SK-N-SH treated with all-trans-retinoic acid at 6 μM for 48 hours (cell line): ENCODE measurements around the gene ROCK1.

ENCODE experiments used
- ATAC-seq: fragments of 200-7000 bp; cut with Tn5 transposase; 3 replicates; pipeline ENCODE4 v1.9.1; 2020; ENCODE audit warnings: mild to moderate bottlenecking, moderate library complexity
- ARNTL ChIP-seq: fragments of 450-650 bp; formaldehyde crosslinking; IDR thresholded peaks from 2 replicates; pipeline ENCODE4 v1.5.0; 2020; ENCODE audit warnings: low read depth, mild to moderate bottlenecking, moderate library complexity, borderline replicate concordance
- BACH2 ChIP-seq: fragments of 250-450 bp; sonication (Bioruptor Pico); IDR thresholded peaks from 2 replicates; pipeline ENCODE4 v1.9.0; 2021; ENCODE audit warnings: mild to moderate bottlenecking, borderline replicate concordance
- CSRNP3 ChIP-seq: fragments of 250-450 bp; sonication (Bioruptor Pico); IDR thresholded peaks from 2 replicates; pipeline ENCODE4 v1.5.1; 2021; ENCODE audit warnings: mild to moderate bottlenecking, moderate library complexity
- ESRRG ChIP-seq: fragments of 250-450 bp; sonication (Bioruptor Pico); IDR thresholded peaks from 2 replicates; pipeline ENCODE4 v1.6.1; 2021; ENCODE audit warnings: mild to moderate bottlenecking
- GLIS3 ChIP-seq: fragments of 250-450 bp; sonication (Bioruptor Pico); IDR thresholded peaks from 2 replicates; pipeline ENCODE4 v1.5.0; 2020; ENCODE audit warnings: mild to moderate bottlenecking, moderate library complexity
- ISL1 ChIP-seq: fragments of 250-450 bp; sonication (Bioruptor Pico); IDR thresholded peaks from 2 replicates; pipeline ENCODE4 v2.1.2; 2022; ENCODE audit warnings: mild to moderate bottlenecking, moderate library complexity
- OSR1 ChIP-seq: fragments of 250-450 bp; sonication (Bioruptor Pico); IDR thresholded peaks from 2 replicates; pipeline ENCODE4 v1.8.0; 2022; ENCODE audit warnings: moderate library complexity, mild to moderate bottlenecking, inconsistent platforms
- PATZ1 ChIP-seq: fragments of 250-450 bp; sonication (Bioruptor Pico); IDR thresholded peaks from 2 replicates; pipeline ENCODE4 v1.8.0; 2020; ENCODE audit warnings: mild to moderate bottlenecking, moderate library complexity, borderline replicate concordance
- POU6F1 ChIP-seq: fragments of 250-450 bp; sonication (Bioruptor Pico); IDR thresholded peaks from 2 replicates; pipeline ENCODE4 v1.8.0; 2021; ENCODE audit warnings: low read depth, mild to moderate bottlenecking, moderate library complexity, borderline replicate concordance
- PPARA ChIP-seq: fragments of 250-450 bp; sonication (Bioruptor Pico); IDR thresholded peaks from 2 replicates; pipeline ENCODE4 v1.5.0; 2020; ENCODE audit warnings: mild to moderate bottlenecking, borderline replicate concordance
- RARB ChIP-seq: fragments of 250-450 bp; sonication (Bioruptor Pico); IDR thresholded peaks from 2 replicates; pipeline ENCODE4 v1.8.0; 2021; ENCODE audit warnings: mild to moderate bottlenecking, moderate library complexity
- SNAI2 ChIP-seq: fragments of 250-450 bp; sonication (Bioruptor Pico); IDR thresholded peaks from 2 replicates; pipeline ENCODE4 v1.5.0; 2020; ENCODE audit warnings: mild to moderate bottlenecking, moderate library complexity
- TCF4 ChIP-seq: fragments of 250-450 bp; sonication (Bioruptor Pico); IDR thresholded peaks from 2 replicates; pipeline ENCODE4 v1.8.0; 2021; ENCODE audit warnings: mild to moderate bottlenecking, moderate library complexity, borderline replicate concordance
- TOX ChIP-seq: fragments of 250-450 bp; sonication (Bioruptor Pico); IDR thresholded peaks from 2 replicates; pipeline ENCODE4 v1.8.0; 2021; ENCODE audit warnings: mild to moderate bottlenecking, moderate library complexity, borderline replicate concordance
- TSHZ2 ChIP-seq: fragments of 250-450 bp; sonication (Bioruptor Pico); IDR thresholded peaks from 2 replicates; pipeline ENCODE4 v1.5.0; 2020; ENCODE audit warnings: mild to moderate bottlenecking, moderate library complexity
- ZFP3 ChIP-seq: fragments of 250-450 bp; sonication (Bioruptor Pico); IDR thresholded peaks from 2 replicates; pipeline ENCODE4 v1.5.0; 2020; ENCODE audit warnings: mild to moderate bottlenecking, moderate library complexity
- ZFP30 ChIP-seq: fragments of 450-650 bp; formaldehyde crosslinking; IDR thresholded peaks from 2 replicates; pipeline ENCODE4 v1.5.0; 2022; ENCODE audit warnings: mild to moderate bottlenecking, moderate library complexity
- ZNF565 ChIP-seq: fragments of 450-650 bp; formaldehyde crosslinking; conservative IDR thresholded peaks from 2 replicates; pipeline ENCODE4 v1.5.0; 2020; ENCODE audit warnings: low read depth, mild to moderate bottlenecking, moderate library complexity
- ZNF8 ChIP-seq: fragments of 450-650 bp; formaldehyde crosslinking; IDR thresholded peaks from 2 replicates; pipeline ENCODE4 v1.5.0; 2020; ENCODE audit warnings: mild to moderate bottlenecking, moderate library complexity

ROCK1 gene

GRCh38 chr18:21093133-21093532 is 18.5 kb downstream of the ROCK1 start (continued):
- TF ChIP-seq CSRNP3 (CRISPR knock-in tag): no peak
- no peak for TF ChIP-seq TOX (CRISPR knock-in tag)
- TF ChIP-seq POU6F1 (CRISPR knock-in tag): no peak

- ATAC-seq: no peak
- TF ChIP-seq PATZ1 (CRISPR knock-in tag) (no peak), ZFP3 (CRISPR knock-in tag) (no peak), OSR1 (CRISPR knock-in tag) (no peak), TSHZ2 (no peak), ZNF565 (no peak), SNAI2 (CRISPR knock-in tag) (no peak), ZFP30 (CRISPR knock-in tag) (no peak), PPARA (CRISPR knock-in tag) (no peak), ESRRG (CRISPR knock-in tag) (no peak), GLIS3 (CRISPR knock-in tag) (no peak)
Measured at GRCh38 chr18:21090680-21091079, 20.9 kb downstream of the ROCK1 start.

- TF ChIP-seq SNAI2 (CRISPR knock-in tag) (no peak), TCF4 (CRISPR knock-in tag) (no peak), TSHZ2 (no peak), CSRNP3 (CRISPR knock-in tag) (no peak), POU6F1 (CRISPR knock-in tag) (no peak), ZNF8 (CRISPR knock-in tag) (no peak), BACH2 (no peak), PATZ1 (CRISPR knock-in tag) (no peak), ZFP3 (CRISPR knock-in tag) (no peak), GLIS3 (CRISPR knock-in tag) (no peak), ARNTL (CRISPR knock-in tag) (no peak), RARB (CRISPR knock-in tag) (no peak), ZFP30 (CRISPR knock-in tag) (no peak), PPARA (CRISPR knock-in tag) (no peak), ISL1 (CRISPR knock-in tag) (no peak), ESRRG (CRISPR knock-in tag) (no peak), TOX (CRISPR knock-in tag) (no peak)
- no peak for ATAC-seq
Measured at GRCh38 chr18:21085579-21086166, 25.9 kb downstream of the ROCK1 start.
